Testis (tissue), 3 donors: Measurements from ENCODE around the gene HMCN2. TPM values are rescaled to one million over a fixed set of nuclear protein-coding genes. Genes with fewer than 3 reads are reported as not detected.
A peak's percentile ranks its signal among the peaks of the same experiment; 100 is the strongest.

Experiments
- DNase-seq: peaks from one replicate; pipeline ENCODE4 v3.0.0-alpha.2; 2019
- H3K27ac ChIP-seq, 2 donors: fragments of 200-600 bp; sonication (generic); one replicate each; pipeline ENCODE4 v1.5.1; 2019
- H3K27me3 ChIP-seq: fragments of 200-600 bp; sonication (generic); one replicate; pipeline ENCODE4 v1.5.1; 2019
- H3K36me3 ChIP-seq: fragments of 200-600 bp; sonication (generic); one replicate; pipeline ENCODE4 v1.5.1; 2017; ENCODE audit warnings: low read depth; ENCODE audit errors: missing control alignments
- H3K4me1 ChIP-seq: fragments of 200-600 bp; sonication (generic); one replicate; pipeline ENCODE4 v1.5.1; 2019
- H3K4me3 ChIP-seq, 2 donors: fragments of 200-600 bp; sonication (generic); one replicate each; pipeline ENCODE4 v1.5.1; 2017 to 2019
- H3K9me3 ChIP-seq: fragments of 200-600 bp; sonication (generic); one replicate; pipeline ENCODE4 v1.5.1; 2017
- POLR2A ChIP-seq: fragments of 450-650 bp; IDR thresholded peaks from one replicate; pipeline ENCODE4 v1.6.1; 2017; ENCODE audit warnings: antibody characterized with exemption, mild to moderate bottlenecking, moderate library complexity
- WGBS, 2 donors: methylation state at CpG; one replicate each; pipeline ENCODE4 v1.1.5; 2018; 5-methylcytosine and 5-hydroxymethylcytosine counted together
- intact Hi-C: fragments of 100-400 bp; cut with DNase I; formaldehyde crosslinking; loops from one replicate; pipeline ENCODE4 v1.15.1; 2023; ENCODE audit warnings: low total_unique reads
- polyA plus RNA-seq: library from polyadenylated mRNA; stranded (reverse); fragments of 350-450 nt; fragmentation: Illumina TruSeq; extraction: RNeasy Lipid Tissue Mini Kit (QIAGEN cat#74804); gene quantifications from one replicate; pipeline ENCODE4 v1.2.3, GENCODE V29; 2014; ENCODE audit warnings: low read depth, low replicate concordance; ENCODE audit not compliant: insufficient read depth
- total RNA-seq, 2 donors: library from RNA; depleted of rRNA; stranded (reverse); fragments of >200 nt; gene quantifications; one replicate each; pipeline ENCODE4 v1.2.3, GENCODE V29; 2016
- TF ChIP-seq, protein P1 (sequence below), 3 experiments: fragments of 450-650 bp in 2 of 3; fragments of 200-600 bp in 1 of 3; sonication (generic) in 1 of 3; IDR thresholded peaks; one replicate each; pipeline ENCODE4 v1.5.1; 2016 to 2019; ENCODE audit warnings: antibody characterized with exemption in 3 of 3, mild to moderate bottlenecking in 2 of 3, moderate library complexity in 1 of 3

Gene HMCN2
- total and polyA plus RNA-seq, 3 donors from 2014 or later: 10.2 to 17.7 (median 15.5) TPM

DNA sequence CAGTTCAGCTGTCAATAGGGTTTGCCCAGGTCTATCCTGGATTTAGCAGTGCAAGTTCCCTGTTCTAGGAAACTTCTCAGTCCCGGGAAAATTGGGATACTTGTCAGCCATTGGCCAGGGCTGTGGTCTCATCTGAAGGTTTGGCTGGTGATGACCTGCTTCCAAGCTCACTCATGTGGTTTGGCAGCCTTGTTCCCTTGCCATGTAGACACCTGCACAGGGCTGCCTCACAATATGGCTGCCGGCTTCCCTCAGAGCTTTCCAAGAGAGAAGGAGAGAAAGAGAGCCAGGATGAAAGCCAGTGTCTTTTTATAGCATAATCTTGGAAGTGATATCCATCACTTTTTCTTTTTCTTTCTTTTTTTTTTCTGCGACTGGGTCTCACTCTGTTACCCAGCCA lies 37.7 kb upstream of the HMCN2 start:
- Histone ChIP-seq H3K36me3 (no peaks in the 10 kb centered on the region), H3K4me3 (no peak overlapping the region), H3K4me1 (no peaks in the 10 kb centered on the region), H3K9me3 (no peaks in the 10 kb centered on the region), H3K27me3 (no peaks in the 10 kb centered on the region), H3K27ac (no peak overlapping the region)
- no peak for DNase-seq
- TF ChIP-seq, protein P1, sequence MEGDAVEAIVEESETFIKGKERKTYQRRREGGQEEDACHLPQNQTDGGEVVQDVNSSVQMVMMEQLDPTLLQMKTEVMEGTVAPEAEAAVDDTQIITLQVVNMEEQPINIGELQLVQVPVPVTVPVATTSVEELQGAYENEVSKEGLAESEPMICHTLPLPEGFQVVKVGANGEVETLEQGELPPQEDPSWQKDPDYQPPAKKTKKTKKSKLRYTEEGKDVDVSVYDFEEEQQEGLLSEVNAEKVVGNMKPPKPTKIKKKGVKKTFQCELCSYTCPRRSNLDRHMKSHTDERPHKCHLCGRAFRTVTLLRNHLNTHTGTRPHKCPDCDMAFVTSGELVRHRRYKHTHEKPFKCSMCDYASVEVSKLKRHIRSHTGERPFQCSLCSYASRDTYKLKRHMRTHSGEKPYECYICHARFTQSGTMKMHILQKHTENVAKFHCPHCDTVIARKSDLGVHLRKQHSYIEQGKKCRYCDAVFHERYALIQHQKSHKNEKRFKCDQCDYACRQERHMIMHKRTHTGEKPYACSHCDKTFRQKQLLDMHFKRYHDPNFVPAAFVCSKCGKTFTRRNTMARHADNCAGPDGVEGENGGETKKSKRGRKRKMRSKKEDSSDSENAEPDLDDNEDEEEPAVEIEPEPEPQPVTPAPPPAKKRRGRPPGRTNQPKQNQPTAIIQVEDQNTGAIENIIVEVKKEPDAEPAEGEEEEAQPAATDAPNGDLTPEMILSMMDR (IDR thresholded peaks at IDR 0.05): no peak
- TF ChIP-seq POLR2A: no peak
- 97 to 99% methylated on average over 3 of the region's 3 CpGs for WGBS, 2 donors
- intact Hi-C loops: no loop called here

DNA sequence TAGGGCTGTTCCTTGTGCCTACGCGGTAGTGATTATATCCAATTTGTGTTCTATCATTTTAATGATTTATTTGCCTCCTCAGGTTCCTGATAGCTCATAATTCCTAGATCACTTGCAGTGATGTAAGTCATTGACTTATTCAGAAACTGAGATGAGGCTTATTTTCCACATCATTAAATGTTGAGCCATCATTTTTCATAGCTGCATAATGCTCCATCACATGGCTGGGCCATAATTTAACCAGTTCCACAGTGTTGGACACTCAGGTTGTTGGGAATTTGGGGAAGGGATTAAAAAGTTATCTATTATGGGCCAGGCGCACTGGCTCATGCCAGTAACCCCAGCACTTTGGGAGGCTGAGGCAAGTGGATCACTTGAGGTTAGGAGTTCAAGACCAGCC lies 35.8 kb upstream of the HMCN2 start:
- 64 to 82% methylated on average over 3 of the region's 3 CpGs for WGBS, 2 donors
- no peaks in the 10 kb centered on the region for H3K4me1 ChIP-seq
- no peaks in the 10 kb centered on the region for H3K27me3 ChIP-seq
- no peak overlapping the region for H3K4me3 ChIP-seq
- no peak for DNase-seq
- intact Hi-C loops: loop anchor here (10.0 kb wide), 1 partner anchor 345 kb away; no protein-coding TSS in a partner anchor
- H3K9me3 ChIP-seq: no peaks in the 10 kb centered on the region
- H3K36me3 ChIP-seq: no peaks in the 10 kb centered on the region
- no peak overlapping the region for H3K27ac ChIP-seq
- no peak for TF ChIP-seq POLR2A
- TF ChIP-seq, protein P1 (IDR thresholded peaks at IDR 0.05): no peak

DNA sequence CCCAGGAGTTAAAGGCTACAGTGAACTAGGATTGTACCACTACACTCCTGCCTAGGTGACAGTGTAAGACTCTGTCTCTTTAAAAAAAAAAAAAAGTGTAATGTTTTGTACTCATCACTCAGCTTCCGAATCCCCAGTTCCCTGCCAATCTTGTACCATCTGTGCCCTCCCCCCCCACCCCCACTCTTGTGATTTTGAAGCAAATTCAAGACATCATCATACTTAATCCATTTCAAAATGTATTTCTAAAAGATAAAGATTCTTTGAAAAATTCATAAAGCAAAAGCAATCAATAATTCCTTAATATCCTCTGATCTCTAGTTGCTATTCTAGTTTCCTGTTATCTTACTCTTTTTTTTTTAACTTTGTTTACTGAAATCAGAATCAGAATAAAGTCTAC lies 34.9 kb upstream of the HMCN2 start:
- intact Hi-C loops: loop anchor here (10.0 kb wide), 1 partner anchor 346 kb away; no protein-coding TSS in a partner anchor
- no peak for DNase-seq
- Histone ChIP-seq H3K4me3 (no peak overlapping the region), H3K4me1 (no peaks in the 10 kb centered on the region), H3K9me3 (no peaks in the 10 kb centered on the region), H3K27me3 (no peaks in the 10 kb centered on the region), H3K36me3 (no peaks in the 10 kb centered on the region), H3K27ac (no peak overlapping the region)
- TF ChIP-seq, protein P1 (IDR thresholded peaks at IDR 0.05): no peak
- TF ChIP-seq POLR2A: no peak
- WGBS, 2 donors: 43 to 61% methylated on average over 1 of the region's 1 CpG

DNA sequence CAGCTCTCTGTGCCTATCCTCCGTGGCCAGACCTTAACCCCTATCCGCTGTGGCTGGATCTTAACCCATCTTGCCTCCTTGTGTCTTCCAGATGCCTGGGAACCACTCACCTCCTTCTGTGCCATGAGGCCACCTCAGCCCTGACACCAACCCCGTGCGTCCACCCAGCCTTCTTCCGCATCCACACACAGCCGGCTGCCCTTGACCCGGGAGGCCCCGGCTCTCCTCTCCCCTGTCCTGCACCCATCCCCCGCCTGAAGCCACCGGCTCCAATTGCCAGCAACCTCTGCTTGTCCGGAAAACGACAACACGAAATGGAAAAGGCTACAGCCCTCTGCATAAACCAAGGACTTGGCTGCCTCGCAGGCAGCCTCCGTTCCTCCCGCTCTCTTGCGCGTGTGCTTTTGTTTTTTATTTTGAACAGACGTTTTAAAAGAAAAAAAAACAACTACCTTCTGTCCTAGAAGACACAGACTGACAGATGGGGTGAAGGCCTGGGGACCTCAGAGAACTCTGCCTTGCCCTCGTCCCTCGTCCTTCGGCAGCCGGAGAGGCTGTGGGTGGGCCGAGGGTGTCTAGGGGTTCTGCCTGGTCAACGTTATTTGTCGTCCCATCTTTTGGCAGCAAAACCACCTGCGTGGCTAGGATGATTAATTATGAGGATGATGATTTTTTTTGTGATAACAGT lies 32.5 kb upstream of the HMCN2 start:
- TF ChIP-seq, protein P1 (IDR thresholded peaks at IDR 0.05): no peak
- no peak for TF ChIP-seq POLR2A
- H3K9me3 ChIP-seq: no peaks in the 10 kb centered on the region
- no peaks in the 10 kb centered on the region for H3K27me3 ChIP-seq
- no peak overlapping the region for H3K4me3 ChIP-seq
- 56 to 72% methylated on average over 26 to 27 of the region's 27 CpGs for WGBS, 2 donors
- H3K4me1 ChIP-seq: no peaks in the 10 kb centered on the region
- peak; percentile 37 for DNase-seq
- H3K36me3 ChIP-seq: no peaks in the 10 kb centered on the region
- H3K27ac ChIP-seq: no peak overlapping the region
- intact Hi-C loops: loop anchor here (10.0 kb wide), 1 partner anchor 348 kb away; no protein-coding TSS in a partner anchor

DNA sequence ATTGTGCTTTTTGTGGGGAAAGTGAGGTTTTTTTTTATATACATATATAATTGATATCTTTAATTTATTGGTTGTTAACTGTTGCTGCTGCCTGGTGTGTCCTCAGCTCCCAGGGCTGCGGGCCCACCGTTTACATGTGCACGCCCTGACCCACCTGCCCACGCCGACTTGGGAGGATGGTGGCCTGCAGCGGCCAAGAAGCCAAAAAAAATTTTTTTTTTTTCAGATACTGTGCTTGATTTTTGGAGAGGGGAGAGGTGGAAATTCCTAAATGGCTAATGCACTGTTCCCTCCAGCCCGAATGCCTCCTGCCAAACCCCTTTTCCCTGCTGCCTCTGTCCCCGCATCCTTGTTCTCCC lies 32.0 kb upstream of the HMCN2 start:
- TF ChIP-seq, protein P1 (IDR thresholded peaks at IDR 0.05): no peak
- TF ChIP-seq POLR2A: no peak
- no peak overlapping the region for H3K27ac ChIP-seq
- intact Hi-C loops: loop anchor here (10.0 kb wide), 1 partner anchor 349 kb away; no protein-coding TSS in a partner anchor
- DNase-seq: no peak
- no peaks in the 10 kb centered on the region for H3K4me1 ChIP-seq
- no peaks in the 10 kb centered on the region for H3K9me3 ChIP-seq
- H3K4me3 ChIP-seq: no peak overlapping the region
- H3K27me3 ChIP-seq: no peaks in the 10 kb centered on the region
- H3K36me3 ChIP-seq: no peaks in the 10 kb centered on the region
- 84 to 88% methylated on average over 8 of the region's 8 CpGs for WGBS, 2 donors
